Stimulated activated CD4-positive, alpha-beta T cell treated with anti-CD3 and anti-CD28 coated beads, Interleukin-15, amount 100 ng/mL, for 48 hours (primary cell): ENCODE results near the gene AGAP1.
"Not testable (repeated sequence)": the region's sequence is repeated elsewhere in the genome, so short reads cannot be mapped to it uniquely, and the experiment has no call there.

ENCODE experiments used
- DNase-seq, 2 donors: peaks; one replicate each; pipeline ENCODE4 v3.0.0-alpha.2; 2020; ENCODE audit warnings: low read depth in 2 of 2

Gene AGAP1

DNA sequence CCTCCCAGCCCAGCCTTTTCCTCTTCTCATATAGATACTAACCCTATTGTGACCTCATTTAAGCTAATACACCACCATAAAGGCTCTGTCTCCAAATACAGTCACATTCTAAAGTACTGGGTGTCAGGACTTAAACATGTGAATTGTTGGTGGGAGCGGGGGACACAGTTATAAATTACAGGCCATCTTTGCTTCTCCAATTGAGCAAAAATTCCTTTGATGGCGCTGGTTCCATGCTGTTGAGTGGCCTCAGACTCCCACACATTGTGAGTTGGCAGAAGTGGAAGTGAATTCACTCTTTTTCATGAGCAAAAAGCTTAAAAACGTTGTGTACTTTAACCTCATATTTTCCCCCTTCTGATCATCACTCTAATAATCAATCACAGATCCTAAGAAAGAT, 628.4 kb downstream of the AGAP1 start:
- no peak for DNase-seq

DNA sequence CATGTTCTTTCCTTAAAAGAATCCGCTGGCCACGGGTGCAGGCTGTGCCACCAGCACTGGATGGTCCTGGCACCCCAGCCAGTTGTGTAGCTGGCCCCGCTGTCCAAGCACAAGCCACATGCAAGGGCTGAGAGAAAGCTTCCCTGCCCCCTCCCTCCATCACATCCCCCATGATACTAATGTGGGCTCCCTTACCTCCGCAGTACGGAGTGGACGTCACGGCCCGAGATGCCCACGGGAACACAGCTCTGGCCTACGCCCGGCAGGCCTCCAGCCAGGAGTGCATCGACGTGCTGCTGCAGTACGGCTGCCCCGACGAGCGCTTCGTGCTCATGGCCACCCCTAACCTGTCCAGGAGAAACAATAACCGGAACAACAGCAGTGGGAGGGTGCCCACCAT, 629.9 kb downstream of the AGAP1 start:
- DNase-seq: no peak

GRCh38 chr2:236124182-236124893, 630.5 kb downstream of the AGAP1 start:
- DNase-seq: no peak

DNA sequence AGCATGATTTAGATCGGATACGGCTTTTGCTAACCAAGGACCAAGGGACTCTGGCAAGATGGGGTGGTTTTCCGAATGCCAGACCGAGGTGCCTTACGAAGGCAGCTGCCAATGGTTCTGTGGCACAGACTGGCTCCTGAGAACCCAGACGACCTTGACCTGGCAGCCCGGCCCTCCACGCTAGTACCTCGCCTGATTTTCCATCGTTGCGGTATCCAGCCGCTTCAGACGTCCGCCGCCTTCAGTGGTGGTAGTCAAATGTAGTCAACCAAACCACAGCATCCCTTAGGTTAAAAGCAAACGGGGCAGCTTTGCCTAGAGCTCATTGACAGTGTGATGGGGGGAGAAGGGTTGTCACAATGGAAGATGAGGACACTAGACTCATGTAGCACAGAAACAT, 631.7 kb downstream of the AGAP1 start:
- no peak for DNase-seq

DNA sequence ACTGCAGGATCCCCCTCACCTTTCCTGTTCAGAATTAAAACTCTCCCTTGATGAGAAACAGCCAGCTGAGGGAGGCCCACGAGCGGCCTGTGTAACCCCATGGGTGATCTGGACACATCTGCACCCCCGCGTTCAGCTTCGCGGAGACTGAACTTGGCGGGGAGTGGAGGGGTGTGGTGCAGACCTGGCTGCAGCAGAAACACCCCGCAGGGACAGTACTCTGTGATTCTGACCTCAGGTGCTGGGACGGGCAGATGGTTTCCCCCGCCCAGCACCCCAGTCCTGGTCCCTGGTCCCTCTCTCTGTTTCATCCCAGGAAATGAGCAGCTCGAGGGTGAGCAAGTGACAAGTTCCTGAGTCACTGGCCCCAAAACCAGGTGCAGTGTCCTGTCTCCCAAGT, 633.2 kb downstream of the AGAP1 start:
- DNase-seq: no peak

DNA sequence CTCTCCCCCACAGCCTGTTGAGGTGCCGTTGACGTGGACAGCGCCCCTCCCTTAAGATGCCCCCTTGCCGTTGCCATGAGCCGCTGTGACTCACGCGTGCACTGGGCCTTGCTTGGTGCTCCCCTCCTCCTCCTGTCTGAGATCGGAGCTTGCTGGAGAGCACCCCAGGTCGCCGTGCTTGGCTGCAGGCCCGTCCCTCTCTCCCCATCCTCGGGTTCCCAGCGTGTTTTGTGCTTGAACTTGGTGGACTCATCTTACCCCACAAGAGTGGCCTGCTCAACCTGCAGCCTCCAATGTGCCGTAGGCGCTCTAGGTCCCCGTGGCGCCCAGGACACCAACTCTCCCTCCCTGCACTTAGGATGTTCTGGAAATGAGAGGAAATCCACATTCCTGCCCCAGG, 634.5 kb downstream of the AGAP1 start:
- DNase-seq: no peak

DNA sequence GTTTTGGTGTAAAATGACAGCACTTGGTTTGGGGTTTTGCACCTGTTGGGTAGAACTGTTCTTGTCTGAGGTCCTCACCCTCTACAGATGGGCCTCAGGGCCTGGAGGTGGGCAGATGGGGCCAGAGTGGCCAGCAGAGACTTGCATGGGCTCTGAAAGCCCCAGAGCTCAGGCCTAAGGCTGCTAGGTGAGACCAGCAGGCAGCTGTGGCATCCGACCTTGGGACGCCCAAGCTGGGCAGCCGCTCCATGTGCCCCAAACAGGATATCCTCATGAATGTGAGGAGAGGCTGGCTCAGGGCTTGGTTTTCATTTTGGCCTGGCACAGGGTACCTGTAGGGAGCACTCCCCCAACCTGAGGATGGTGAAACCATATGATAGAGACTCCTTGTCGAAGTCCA, 636.1 kb downstream of the AGAP1 start:
- no peak for DNase-seq

- DNase-seq: no peak
These were observed 636.6 kb downstream of the AGAP1 start for GRCh38 chr2:236130349-236130998.

- DNase-seq: no peak
These were observed 637.3 kb downstream of the AGAP1 start for GRCh38 chr2:236131073-236131692.

DNA sequence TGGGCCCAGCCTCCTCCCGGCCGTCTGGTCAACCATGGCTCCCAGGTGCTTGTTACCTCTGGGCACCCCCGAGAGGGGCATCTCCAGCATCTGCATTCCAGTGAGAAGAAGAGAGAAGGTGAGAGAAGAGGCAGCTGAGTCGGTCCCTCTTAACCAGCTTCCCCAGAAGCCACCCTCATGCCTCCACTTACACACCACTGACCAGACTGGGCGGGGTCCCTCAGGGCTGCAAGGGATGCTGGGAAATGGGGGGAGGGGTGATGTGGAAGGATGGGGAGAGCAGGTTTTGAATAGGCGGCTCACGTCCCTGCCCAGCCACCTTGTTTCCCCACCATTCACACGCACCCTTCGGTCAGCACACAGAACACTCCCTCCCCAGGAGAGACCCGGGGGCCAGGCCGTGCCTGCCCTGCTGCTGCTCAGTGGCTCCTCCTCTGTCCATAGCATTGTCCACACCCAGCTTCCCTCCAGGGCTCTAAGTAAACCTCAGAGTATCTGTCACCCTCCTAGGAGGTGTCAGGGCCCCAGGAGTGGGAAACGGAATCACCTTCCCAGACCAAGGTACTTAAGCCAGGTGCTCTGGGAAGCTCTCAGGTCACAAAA, 639.7 kb downstream of the AGAP1 start:
- no peak for DNase-seq

DNA sequence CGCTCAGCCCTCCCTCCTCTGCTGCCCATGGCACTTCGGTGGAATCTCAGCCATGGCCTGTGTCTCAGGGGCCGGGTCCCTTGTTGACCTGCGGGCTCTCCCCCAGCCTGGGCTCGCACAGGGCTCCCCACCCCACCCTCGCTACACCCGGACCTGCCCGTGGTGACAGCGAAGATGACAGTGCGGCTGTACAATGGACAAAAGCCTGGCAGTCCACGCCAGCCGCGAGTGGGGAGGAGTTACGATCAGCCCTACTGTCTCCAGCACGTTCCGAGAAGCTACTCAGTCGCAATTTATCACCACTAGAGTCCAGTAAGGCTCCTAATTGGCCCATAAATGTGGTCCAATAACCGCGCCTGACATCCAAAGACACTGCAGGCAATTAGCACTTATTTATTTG, 642.7 kb downstream of the AGAP1 start:
- no peak for DNase-seq

GRCh38 chr2:236137066-236137465, 643.2 kb downstream of the AGAP1 start:
- DNase-seq: no peak

DNA sequence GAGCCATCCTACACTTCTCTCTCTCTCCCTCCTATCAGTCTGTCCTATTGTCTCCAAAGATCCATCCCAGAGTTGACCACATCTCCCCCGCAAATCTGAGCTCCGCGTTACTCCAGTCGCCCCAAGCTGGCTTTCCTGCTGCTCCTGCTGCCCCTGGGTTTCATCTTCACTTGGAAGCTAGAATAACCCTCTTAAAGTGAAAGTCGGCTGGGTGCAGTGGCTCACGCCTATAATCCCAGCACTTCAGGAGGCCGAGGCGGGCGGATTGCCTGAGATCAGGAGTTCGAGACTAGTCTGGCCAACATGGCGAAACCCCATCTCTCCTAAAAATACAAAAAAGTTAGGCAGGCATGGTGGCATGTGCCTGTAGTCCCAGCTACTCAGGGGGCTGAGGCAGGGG, 647.8 kb downstream of the AGAP1 start:
- DNase-seq: not testable (repeated sequence)

- no peak for DNase-seq
These were observed 650.0 kb downstream of the AGAP1 start for GRCh38 chr2:236143811-236144210.

GRCh38 chr2:236146436-236146835, 652.6 kb downstream of the AGAP1 start:
- no peak for DNase-seq

DNA sequence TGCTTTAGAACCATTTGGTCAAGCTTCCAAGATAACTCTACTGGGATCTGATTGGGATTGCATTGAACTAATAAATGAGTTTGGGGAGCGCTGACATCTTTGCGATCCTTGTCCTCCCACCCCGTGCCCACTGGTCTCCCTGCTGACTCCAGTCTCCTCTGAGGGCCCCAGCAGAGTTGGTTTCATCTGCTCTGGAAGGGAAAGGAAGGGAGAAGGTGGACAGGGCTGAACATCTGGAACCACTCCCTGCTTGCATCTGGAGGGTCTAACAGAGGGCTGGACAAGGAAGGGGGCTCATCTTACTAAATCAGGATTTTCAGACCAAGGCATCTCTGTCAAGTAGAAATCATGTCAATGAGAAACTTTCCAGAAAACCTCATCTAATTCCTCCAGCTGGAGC, 661.6 kb downstream of the AGAP1 start:
- no peak for DNase-seq

- no peak for DNase-seq
These were observed 662.4 kb downstream of the AGAP1 start for GRCh38 chr2:236156095-236156859.

DNA sequence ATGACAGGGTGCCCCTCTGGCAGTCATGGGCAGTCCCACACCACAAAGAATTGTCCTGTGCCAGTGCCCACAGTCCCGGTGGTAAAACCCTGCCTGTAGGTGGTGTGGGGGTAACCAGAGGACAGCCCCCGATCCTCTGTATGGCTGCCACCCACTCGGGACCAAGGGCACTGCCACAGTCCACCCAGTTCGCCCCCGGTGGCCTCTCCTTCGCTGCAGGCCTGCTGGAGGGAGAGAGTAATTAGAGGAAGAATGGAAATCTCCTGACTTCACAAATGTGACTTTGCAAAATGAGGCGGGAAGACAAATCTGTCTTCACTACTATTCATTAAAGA, 663.0 kb downstream of the AGAP1 start:
- DNase-seq: no peak

DNA sequence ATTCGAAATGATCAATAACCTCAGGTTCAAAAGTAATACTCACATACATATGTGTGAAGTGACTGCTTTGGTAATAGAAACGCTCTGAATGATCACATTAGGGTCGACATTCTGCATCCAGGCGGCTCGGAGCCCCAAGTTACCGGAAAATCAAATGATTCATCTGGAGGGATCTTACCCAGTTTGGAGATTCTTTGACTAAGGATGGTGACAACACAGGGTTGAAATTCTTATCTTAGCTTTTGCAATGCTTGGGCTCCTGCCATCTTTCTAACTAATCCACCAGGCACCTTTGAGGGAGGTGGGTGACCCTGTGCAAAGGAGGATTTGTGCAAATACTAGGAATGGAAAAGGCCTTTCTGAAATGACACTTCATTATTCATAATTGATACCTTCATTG, 663.5 kb downstream of the AGAP1 start:
- no peak for DNase-seq

DNA sequence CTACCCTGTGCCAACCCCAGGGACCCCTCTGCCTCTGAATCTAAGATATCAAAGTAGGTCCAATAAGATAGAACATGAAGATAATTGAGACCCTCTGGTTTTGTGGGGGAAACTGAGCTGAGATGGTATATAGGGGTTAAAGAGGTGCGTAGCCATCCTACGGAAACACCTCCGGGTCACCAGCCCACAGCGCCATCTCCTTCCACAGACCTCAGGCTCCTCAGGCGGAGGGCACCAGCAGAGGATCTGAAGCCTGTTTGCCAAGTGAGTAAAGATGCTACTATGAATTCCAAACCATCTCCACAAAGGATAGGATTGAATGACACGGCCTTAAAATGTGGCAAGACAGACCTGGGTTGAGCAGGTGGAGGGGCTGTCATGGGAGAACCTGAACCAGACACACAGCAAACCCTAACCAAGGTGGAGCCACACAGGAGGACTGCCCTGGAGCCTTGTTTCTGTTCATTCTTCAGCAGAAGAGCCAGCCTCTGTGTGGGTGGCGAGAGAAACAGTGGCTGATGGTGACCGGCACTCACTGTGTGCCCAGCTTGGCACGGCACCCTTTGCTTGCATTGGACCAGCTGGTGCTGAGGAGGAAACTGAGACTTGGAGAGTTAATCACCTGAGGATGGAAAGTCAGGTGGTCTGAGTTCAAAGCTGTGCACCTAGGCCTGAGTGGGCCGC, 664.1 kb downstream of the AGAP1 start:
- no peak for DNase-seq

GRCh38 chr2:236158969-236159777, 665.3 kb downstream of the AGAP1 start:
- DNase-seq: no peak
